Measurements from ENCODE around the gene USP36.
"Not testable (repeated sequence)": the region's sequence is repeated elsewhere in the genome, so short reads cannot be mapped to it uniquely, and the experiment has no call there.

Gene USP36

DNA sequence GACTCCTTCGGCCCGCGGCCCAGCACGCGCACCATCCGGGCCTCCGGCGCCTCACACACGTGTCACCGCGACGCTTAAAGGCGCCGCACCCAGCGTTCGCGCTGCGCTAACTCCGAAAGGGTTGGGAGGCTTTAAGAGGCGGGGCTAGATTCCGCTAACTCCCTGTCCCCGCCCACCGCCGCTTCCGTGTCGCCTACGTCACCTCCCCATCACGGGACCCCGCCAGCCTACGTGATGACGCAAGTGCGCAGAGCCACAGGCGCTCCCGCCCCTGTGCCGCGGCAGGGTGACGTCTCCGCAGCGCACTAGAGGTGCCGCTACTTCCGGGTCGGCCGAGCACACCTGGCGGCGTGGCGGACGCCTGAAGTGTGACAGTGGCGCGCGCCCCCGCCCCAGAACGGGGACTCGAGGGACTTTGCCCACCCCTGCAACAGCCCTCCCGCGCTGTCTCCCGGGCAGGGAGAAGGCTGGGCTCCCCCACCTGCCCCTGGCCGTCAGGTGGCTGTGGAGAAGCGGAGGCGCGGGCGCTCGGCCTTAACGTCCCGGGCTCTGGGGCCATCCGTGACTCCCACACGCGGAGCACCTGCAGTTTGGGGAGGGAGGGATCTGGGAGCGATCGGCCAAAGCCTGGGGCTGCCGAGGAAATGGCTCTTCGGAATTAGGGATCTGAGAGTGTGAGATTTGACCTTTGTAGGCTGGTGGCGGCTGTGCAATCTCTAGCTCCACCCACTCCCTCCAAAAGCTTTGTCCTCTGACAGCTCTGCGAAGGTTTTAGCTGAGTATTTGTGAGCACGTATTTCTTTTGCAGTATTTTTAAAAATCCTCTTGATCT lies at the start of gene USP36:
Gene USP36 (minus strand): TSS at position 35 of the 832 bp plus-strand sequence. CDS start 4,451 bp downstream, outside the sequence.
- peak; percentile 96 to 99 for DNase-seq (ENCODE audit: low spot score in 2 of 2)
- peaks cover 8% of the 10 kb centered on the region for H3K4me1 ChIP-seq
- H3K4me3 ChIP-seq, result peak within 1 kb of the TSS; percentile 78
- H3K9me3 ChIP-seq, result no peaks in the 10 kb centered on the region
- in situ Hi-C loops (cut with MboI; ENCODE audit: low sequenced_read_pairs), result no loop called here
- no peaks in the 10 kb centered on the region for H3K27me3 ChIP-seq (ENCODE audit: low read depth)
- peaks cover 25% of the 10 kb centered on the region for H3K36me3 ChIP-seq (replicated peaks)

GRCh38 chr17:78890096-78890495 lies 49.5 kb upstream of the USP36 start:
- in situ Hi-C loops (cut with MboI; ENCODE audit: low sequenced_read_pairs); DNase-seq (ENCODE audit: low spot score in 2 of 2); H3K9me3 ChIP-seq; H3K36me3 ChIP-seq (replicated peaks); H3K4me3 ChIP-seq; H3K4me1 ChIP-seq; H3K27me3 ChIP-seq (ENCODE audit: low read depth): not testable (repeated sequence)

- no peak overlapping the region for H3K4me3 ChIP-seq
- H3K4me1 ChIP-seq, result no peaks in the 10 kb centered on the region
- no peak for DNase-seq (ENCODE audit: low spot score in 2 of 2)
- no peaks in the 10 kb centered on the region for H3K9me3 ChIP-seq
- no peaks in the 10 kb centered on the region for H3K27me3 ChIP-seq (ENCODE audit: low read depth)
- no peaks in the 10 kb centered on the region for H3K36me3 ChIP-seq (replicated peaks)
- in situ Hi-C loops (cut with MboI; ENCODE audit: low sequenced_read_pairs), result no loop called here
Observed at GRCh38 chr17:78889531-78889930, 48.9 kb upstream of the USP36 start.

GRCh38 chr17:78888941-78889518 lies 48.4 kb upstream of the USP36 start:
- no peaks in the 10 kb centered on the region for H3K36me3 ChIP-seq (replicated peaks)
- no peak for DNase-seq (ENCODE audit: low spot score in 2 of 2)
- H3K27me3 ChIP-seq (ENCODE audit: low read depth), result no peaks in the 10 kb centered on the region
- no peaks in the 10 kb centered on the region for H3K9me3 ChIP-seq
- H3K4me1 ChIP-seq, result peaks cover 3% of the 10 kb centered on the region; the same call in 1 of the 2 replicates
- no peak overlapping the region for H3K4me3 ChIP-seq
- in situ Hi-C loops (cut with MboI; ENCODE audit: low sequenced_read_pairs), result no loop called here

DNA sequence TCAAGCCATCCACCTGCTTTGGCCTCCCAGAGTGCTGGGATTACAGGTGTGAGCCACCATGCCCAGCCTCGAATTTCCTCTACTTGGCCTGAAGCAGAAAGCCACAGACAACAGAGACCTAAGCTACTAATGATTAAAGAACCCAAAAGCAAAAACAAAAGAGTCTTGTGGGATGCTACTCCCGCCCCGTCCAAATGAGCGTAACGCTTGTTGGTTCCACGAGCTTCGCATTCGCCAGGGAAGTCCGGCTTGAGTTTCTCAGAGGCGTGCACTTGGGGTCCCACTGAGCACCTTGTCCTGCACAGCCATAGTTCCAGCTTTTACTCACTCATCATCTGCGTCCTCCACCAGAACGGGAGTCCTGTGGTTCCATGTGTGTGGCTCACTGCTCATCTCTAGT lies 46.3 kb upstream of the USP36 start:
- no peaks in the 10 kb centered on the region for H3K9me3 ChIP-seq
- DNase-seq (ENCODE audit: low spot score in 2 of 2), result no peak
- no peaks in the 10 kb centered on the region for H3K36me3 ChIP-seq (replicated peaks)
- H3K4me3 ChIP-seq, result no peak overlapping the region
- in situ Hi-C loops (cut with MboI; ENCODE audit: low sequenced_read_pairs), result no loop called here
- peaks cover 11% of the 10 kb centered on the region for H3K4me1 ChIP-seq
- H3K27me3 ChIP-seq (ENCODE audit: low read depth), result no peaks in the 10 kb centered on the region

DNA sequence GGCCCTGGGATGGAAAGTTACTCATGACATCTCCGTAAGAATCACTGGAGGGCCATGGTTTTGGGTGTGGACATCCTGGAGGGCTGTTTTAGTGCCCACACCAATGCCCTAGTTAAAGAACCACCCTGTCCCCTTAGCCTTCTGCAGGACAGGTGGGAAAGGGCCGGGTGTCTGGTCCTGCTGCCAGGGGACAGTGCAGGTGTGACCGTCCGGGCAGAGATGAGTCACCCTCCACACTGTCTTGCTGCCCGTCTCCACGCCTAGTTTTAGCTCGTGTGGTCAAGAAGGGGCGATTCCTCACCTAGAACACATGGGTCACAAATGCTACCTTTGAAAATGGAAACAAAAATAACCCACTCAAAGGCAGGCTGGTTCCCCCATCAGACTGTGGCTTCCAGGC lies 45.3 kb upstream of the USP36 start:
- Histone ChIP-seq H3K36me3 (replicated peaks) (no peaks in the 10 kb centered on the region), H3K27me3 (ENCODE audit: low read depth) (no peaks in the 10 kb centered on the region), H3K4me1 (peaks cover 11% of the 10 kb centered on the region), H3K4me3 (no peak overlapping the region), H3K9me3 (no peaks in the 10 kb centered on the region)
- DNase-seq (ENCODE audit: low spot score in 2 of 2), result no peak
- in situ Hi-C loops (cut with MboI; ENCODE audit: low sequenced_read_pairs), result no loop called here

- Histone ChIP-seq H3K27me3 (ENCODE audit: low read depth) (no peaks in the 10 kb centered on the region), H3K4me1 (peaks cover 11% of the 10 kb centered on the region), H3K36me3 (replicated peaks) (no peaks in the 10 kb centered on the region), H3K9me3 (no peaks in the 10 kb centered on the region), H3K4me3 (no peak overlapping the region)
- in situ Hi-C loops (cut with MboI; ENCODE audit: low sequenced_read_pairs), result no loop called here
- no peak for DNase-seq (ENCODE audit: low spot score in 2 of 2)
Observed at GRCh38 chr17:78884876-78885667, 44.5 kb upstream of the USP36 start.

DNA sequence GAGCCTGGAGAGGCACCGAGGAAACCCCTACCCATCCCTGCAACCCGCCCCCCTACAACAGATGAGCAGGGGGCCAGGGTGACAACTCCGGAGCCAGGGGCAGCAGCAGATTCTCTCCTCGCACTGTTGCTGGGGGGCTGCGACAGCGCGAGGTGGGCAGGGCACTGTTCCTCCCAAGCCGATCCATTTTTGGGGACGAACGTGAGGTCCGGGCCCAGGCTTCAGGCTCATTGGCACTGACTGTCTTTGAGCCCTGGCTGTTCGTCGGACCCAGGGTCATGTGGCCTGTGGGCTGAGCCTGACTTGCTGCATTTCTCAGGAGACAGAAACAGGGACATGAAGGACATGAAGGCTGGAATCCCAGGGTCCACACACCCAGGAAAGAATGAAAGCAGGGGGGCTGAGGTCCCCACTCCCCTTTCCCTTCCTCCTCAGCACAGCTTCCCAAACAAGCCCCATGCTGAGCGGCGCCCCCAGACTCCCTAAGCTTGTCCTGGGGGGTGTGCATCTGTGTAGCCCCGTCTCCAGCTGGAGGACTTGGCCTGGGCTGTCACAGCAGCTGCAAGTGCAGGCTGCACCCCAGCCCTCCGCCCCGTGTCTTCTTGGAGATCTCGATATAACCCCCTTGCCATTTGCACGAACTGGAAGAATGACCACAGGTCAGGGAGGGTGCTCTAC lies 43.7 kb upstream of the USP36 start:
- in situ Hi-C loops (cut with MboI; ENCODE audit: low sequenced_read_pairs), result no loop called here
- no peaks in the 10 kb centered on the region for H3K36me3 ChIP-seq (replicated peaks)
- peaks cover 11% of the 10 kb centered on the region for H3K4me1 ChIP-seq
- H3K9me3 ChIP-seq, result no peaks in the 10 kb centered on the region
- H3K27me3 ChIP-seq (ENCODE audit: low read depth), result no peaks in the 10 kb centered on the region
- no peak for DNase-seq (ENCODE audit: low spot score in 2 of 2)
- no peak overlapping the region for H3K4me3 ChIP-seq

DNA sequence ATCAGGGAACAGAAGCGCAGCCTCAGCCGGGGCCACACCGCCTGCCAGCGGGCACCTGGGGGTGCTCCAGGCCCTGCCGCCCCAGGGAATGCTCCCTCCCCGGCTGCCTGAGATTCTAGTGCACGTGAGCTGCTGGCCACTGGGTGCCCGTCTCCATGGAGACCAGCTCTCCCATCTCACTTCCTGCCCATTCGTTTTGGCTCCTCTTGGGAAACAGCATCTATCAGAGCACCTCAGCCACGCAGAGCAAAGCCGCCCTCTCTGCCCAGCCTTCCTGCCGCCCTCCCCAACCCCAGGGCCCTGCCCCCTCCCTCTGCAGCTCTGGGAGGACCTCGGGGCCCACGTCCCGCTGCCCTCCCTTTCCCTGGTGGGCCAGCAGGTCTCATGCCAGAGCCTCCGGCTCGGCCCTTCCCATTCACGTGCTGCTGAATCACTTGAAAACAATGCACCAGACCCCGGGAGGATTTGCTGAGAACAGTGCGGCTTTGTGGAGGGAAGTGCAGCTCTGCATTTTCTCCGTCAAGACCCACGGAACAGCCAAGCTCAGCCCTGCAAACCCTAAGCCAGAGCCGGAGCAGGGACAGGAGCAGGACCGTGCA lies 43.0 kb upstream of the USP36 start:
- Histone ChIP-seq H3K27me3 (ENCODE audit: low read depth) (no peaks in the 10 kb centered on the region), H3K9me3 (no peaks in the 10 kb centered on the region), H3K4me1 (peaks cover 11% of the 10 kb centered on the region), H3K4me3 (no peak overlapping the region), H3K36me3 (replicated peaks) (no peaks in the 10 kb centered on the region)
- in situ Hi-C loops (cut with MboI; ENCODE audit: low sequenced_read_pairs), result no loop called here
- DNase-seq (ENCODE audit: low spot score in 2 of 2), result peak; percentile 53 to 72

- no peak for DNase-seq (ENCODE audit: low spot score in 2 of 2)
Observed at GRCh38 chr17:78883089-78883532, 42.5 kb upstream of the USP36 start.

DNA sequence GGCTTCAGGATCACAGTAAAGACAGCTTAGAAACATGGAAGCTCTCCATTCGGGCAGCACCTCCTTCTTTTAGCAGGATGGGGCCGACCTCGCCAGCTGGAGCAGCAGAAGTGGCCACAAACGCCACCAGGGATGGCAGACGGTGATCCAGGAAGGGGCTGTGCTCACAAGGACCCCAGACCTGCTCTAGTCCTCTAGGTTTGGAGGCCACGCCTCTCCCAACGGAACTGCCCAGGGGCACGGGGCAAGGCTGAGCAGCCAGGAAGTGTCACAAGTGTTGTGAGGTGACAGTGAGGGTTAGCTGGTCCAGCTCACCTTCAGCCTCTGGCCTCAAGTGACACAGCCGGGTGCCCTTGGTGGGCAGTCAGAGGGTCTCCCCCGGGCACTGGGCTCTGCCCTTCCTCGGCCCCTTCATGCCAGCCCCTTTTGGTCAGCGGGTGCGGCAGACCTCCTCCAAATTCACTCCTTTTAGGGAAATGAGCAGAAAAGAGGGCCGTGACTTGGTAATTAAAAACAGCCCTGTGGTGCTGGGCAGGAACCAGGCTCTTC lies 42.0 kb upstream of the USP36 start:
- Histone ChIP-seq H3K36me3 (replicated peaks) (no peaks in the 10 kb centered on the region), H3K4me3 (no peak overlapping the region), H3K9me3 (no peaks in the 10 kb centered on the region), H3K4me1 (peaks cover 11% of the 10 kb centered on the region), H3K27me3 (ENCODE audit: low read depth) (no peaks in the 10 kb centered on the region)
- no peak for DNase-seq (ENCODE audit: low spot score in 2 of 2)
- in situ Hi-C loops (cut with MboI; ENCODE audit: low sequenced_read_pairs), result no loop called here

More at GRCh38 chr17:78883089-78883532, 42.5 kb upstream of the USP36 start:
- Histone ChIP-seq H3K36me3 (replicated peaks) (no peaks in the 10 kb centered on the region), H3K27me3 (ENCODE audit: low read depth) (no peaks in the 10 kb centered on the region), H3K4me3 (no peak overlapping the region), H3K4me1 (peaks cover 11% of the 10 kb centered on the region), H3K9me3 (no peaks in the 10 kb centered on the region)
- in situ Hi-C loops (cut with MboI; ENCODE audit: low sequenced_read_pairs), result no loop called here

DNA sequence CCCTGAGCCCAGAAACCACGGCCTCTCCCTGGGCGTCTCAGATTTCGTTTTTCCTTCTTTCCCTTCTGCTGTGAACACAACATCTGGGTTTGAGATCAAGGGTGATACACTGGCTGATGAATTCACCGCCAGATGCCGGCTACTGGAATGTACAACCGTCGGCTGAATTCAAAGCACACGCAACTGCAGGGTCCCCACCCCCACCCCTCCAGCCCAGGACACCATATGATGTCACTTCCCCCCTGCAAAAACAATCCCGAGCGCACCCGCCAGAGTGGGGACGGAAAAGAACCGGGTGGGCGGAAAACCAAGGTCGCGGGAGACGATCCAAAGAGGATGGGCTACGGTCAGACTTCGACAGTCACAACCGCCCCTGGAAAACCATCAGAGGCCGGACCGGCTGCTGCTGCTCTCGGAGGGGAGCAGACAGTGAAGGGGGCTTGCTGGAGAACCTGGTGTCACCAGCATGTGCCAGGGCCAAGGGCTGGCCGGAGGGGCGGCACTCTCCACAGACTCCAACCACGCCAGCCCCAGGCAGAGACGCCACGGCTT lies 39.1 kb upstream of the USP36 start:
- DNase-seq (ENCODE audit: low spot score in 2 of 2), result no peak
- H3K36me3 ChIP-seq (replicated peaks), result no peaks in the 10 kb centered on the region
- no peaks in the 10 kb centered on the region for H3K27me3 ChIP-seq (ENCODE audit: low read depth)
- no peaks in the 10 kb centered on the region for H3K9me3 ChIP-seq
- no peak overlapping the region for H3K4me3 ChIP-seq
- peaks cover 11% of the 10 kb centered on the region for H3K4me1 ChIP-seq
- in situ Hi-C loops (cut with MboI; ENCODE audit: low sequenced_read_pairs), result no loop called here

All from HAP-1 (cell line).